IMR-90 (cell line): ENCODE measurements around the gene ITPK1. TPM values are rescaled to one million over a fixed set of nuclear protein-coding genes. Genes with fewer than 3 reads are reported as not detected.

Source experiments
- ATAC-seq: fragments of 200-7000 bp; cut with Tn5 transposase; 2 replicates; pipeline ENCODE4 v1.9.1; 2020; ENCODE audit warnings: low read depth, mild to moderate bottlenecking, moderate library complexity
- BruUV-seq: library from RNA; stranded (reverse); fragments of 400-500 nt; replicated peaks from 2 replicates; lab custom pipeline; 2021; lab: Mats Ljungman, UMichigan
- CTCF ChIA-PET: fragments of 300-600 bp; formaldehyde crosslinking; extraction: SDS; loops from one replicate; lab custom pipeline; 2021; ENCODE audit warnings: antibody characterized with exemption; lab: Yijun Ruan, JAX
- POLR2A ChIA-PET: fragments of 300-600 bp; sonication (Branson Sonifier 250); formaldehyde crosslinking; loops from one replicate; lab custom pipeline; 2022; ENCODE audit warnings: antibody characterized with exemption; ENCODE audit not compliant: unreplicated experiment; lab: Charles Lee
- DNase-seq: peaks from one replicate; pipeline ENCODE4 v3.0.0; 2013
- H2AFZ ChIP-seq: replicated peaks from 2 replicates; pipeline ENCODE3; 2013; ENCODE audit warnings: low read length, mild to moderate bottlenecking; ENCODE audit not compliant: poor library complexity
- H2AK5ac ChIP-seq: 2 replicates; pipeline ENCODE4 v1.6.1; 2013; ENCODE audit warnings: low read depth, low read length, inconsistent platforms
- H2AK9ac ChIP-seq: replicated peaks from 2 replicates; pipeline ENCODE3; 2013; ENCODE audit warnings: mild to moderate bottlenecking, low read depth, low read length, moderate library complexity; ENCODE audit not compliant: poor library complexity
- H2BK120ac ChIP-seq: 2 replicates; pipeline ENCODE4 v1.6.1; 2013; ENCODE audit warnings: low read depth, low read length, inconsistent platforms
- H2BK15ac ChIP-seq: 3 replicates; pipeline ENCODE4 v1.6.1; 2013; ENCODE audit warnings: low read depth, low read length, inconsistent platforms
- H2BK20ac ChIP-seq: 2 replicates; pipeline ENCODE4 v1.6.1; 2013; ENCODE audit warnings: low read depth, mild to moderate bottlenecking, inconsistent platforms, low read length, moderate library complexity
- H2BK5ac ChIP-seq: 2 replicates; pipeline ENCODE4 v1.6.1; 2013; ENCODE audit warnings: mild to moderate bottlenecking, low read depth, low read length, inconsistent platforms; ENCODE audit not compliant: poor library complexity, severe bottlenecking
- H3K14ac ChIP-seq: replicated peaks from 2 replicates; pipeline ENCODE4 v1.6.1; 2013; ENCODE audit warnings: low read depth, low read length, inconsistent platforms
- H3K18ac ChIP-seq: 2 replicates; pipeline ENCODE4 v1.6.1; 2013; ENCODE audit warnings: low read depth, low read length, control low read depth
- H3K23ac ChIP-seq: 2 replicates; pipeline ENCODE4 v1.6.1; 2013; ENCODE audit warnings: low read depth, low read length, inconsistent platforms
- H3K27ac ChIP-seq: 2 replicates; pipeline ENCODE4 v1.5.1; 2013; ENCODE audit warnings: mild to moderate bottlenecking, control low read depth, low read length; ENCODE audit not compliant: insufficient read depth
- H3K27me3 ChIP-seq: 2 replicates; pipeline ENCODE4 v1.6.1; 2013; ENCODE audit warnings: low read length; ENCODE audit not compliant: control insufficient read depth, insufficient read depth
- H3K36me3 ChIP-seq: 2 replicates; pipeline ENCODE4 v1.6.1; 2013; ENCODE audit warnings: low read length, mixed read lengths; ENCODE audit not compliant: control insufficient read depth, insufficient read depth
- H3K4ac ChIP-seq: 2 replicates; pipeline ENCODE4 v1.6.1; 2013; ENCODE audit warnings: low read depth, low read length, inconsistent platforms
- H3K4me1 ChIP-seq: 2 replicates; pipeline ENCODE4 v1.6.1; 2013; ENCODE audit warnings: low read length, mixed read lengths; ENCODE audit not compliant: control insufficient read depth, insufficient read depth
- H3K4me2 ChIP-seq: 2 replicates; pipeline ENCODE4 v1.6.1; 2013; ENCODE audit warnings: low read depth, mild to moderate bottlenecking, control low read depth, low read length, moderate library complexity
- H3K4me3 ChIP-seq: 2 replicates; pipeline ENCODE4 v1.5.1; 2013; ENCODE audit warnings: low read depth, mild to moderate bottlenecking, control low read depth, low read length, moderate library complexity; ENCODE audit not compliant: insufficient read depth
- H3K56ac ChIP-seq: 2 replicates; pipeline ENCODE4 v1.6.1; 2013; ENCODE audit warnings: low read length, inconsistent platforms; ENCODE audit not compliant: insufficient read depth; ENCODE audit errors: extremely low read depth
- H3K79me1 ChIP-seq, 2 experiments: 2 replicates each; pipeline ENCODE4 v1.6.1; 2013; ENCODE audit warnings: low read length in 2 of 2, inconsistent platforms in 1 of 2, low read depth in 1 of 2
- H3K9ac ChIP-seq: 2 replicates; pipeline ENCODE4 v1.6.1; 2013; ENCODE audit warnings: low read depth, low read length, control low read depth
- H3K9me1 ChIP-seq: 2 replicates; pipeline ENCODE4 v1.6.1; 2013; ENCODE audit warnings: low read length, inconsistent platforms; ENCODE audit not compliant: insufficient read depth
- H3K9me3 ChIP-seq: 2 replicates; pipeline ENCODE4 v1.6.1; 2013; ENCODE audit warnings: low read length; ENCODE audit not compliant: control insufficient read depth, insufficient read depth
- H4K20me1 ChIP-seq: 2 replicates; pipeline ENCODE4 v1.6.1; 2013; ENCODE audit warnings: low read length, inconsistent platforms; ENCODE audit not compliant: insufficient read depth
- H4K5ac ChIP-seq: 2 replicates; pipeline ENCODE4 v1.6.1; 2013; ENCODE audit warnings: mild to moderate bottlenecking, low read depth, low read length, control low read depth
- H4K8ac ChIP-seq, 2 experiments: 2 replicates each; pipeline ENCODE4 v1.6.1; 2013; ENCODE audit warnings: low read depth in 2 of 2, low read length in 2 of 2, control low read depth in 1 of 2, inconsistent platforms in 1 of 2
- H4K91ac ChIP-seq: 2 replicates; pipeline ENCODE4 v1.6.1; 2013; ENCODE audit warnings: low read depth, low read length, inconsistent platforms; ENCODE audit not compliant: insufficient read depth
- BHLHE40 ChIP-seq: fragments of 150-350 bp; IDR thresholded peaks from 2 replicates; pipeline ENCODE4 v1.6.1; 2016; ENCODE audit warnings: mild to moderate bottlenecking, low read depth, low read length
- CHD1 ChIP-seq: IDR thresholded peaks from 2 replicates; pipeline ENCODE4 v1.6.1; 2012; ENCODE audit warnings: low read depth, low read length, improper control_type of control experiment
- CTCF ChIP-seq: conservative IDR thresholded peaks from 2 replicates; pipeline ENCODE4 v1.5.1; 2012; ENCODE audit warnings: mild to moderate bottlenecking, low read depth, low read length, improper control_type of control experiment
- MXI1 ChIP-seq: IDR thresholded peaks from 2 replicates; pipeline ENCODE4 v1.6.1; 2012; ENCODE audit warnings: low read depth, mild to moderate bottlenecking, low read length, moderate library complexity, borderline replicate concordance
- NFE2L2 ChIP-seq: fragments of 150-350 bp; IDR thresholded peaks from 2 replicates; pipeline ENCODE4 v1.6.1; 2016; ENCODE audit warnings: low read depth, mild to moderate bottlenecking, low read length
- RCOR1 ChIP-seq: IDR thresholded peaks from 2 replicates; pipeline ENCODE4 v1.6.1; 2012; ENCODE audit warnings: mild to moderate bottlenecking, low read length, improper control_type of control experiment; ENCODE audit not compliant: insufficient replicate concordance
- WGBS, 2 experiments: methylation state at CpG; one replicate each; pipeline versions ENCODE4 v1.1.5 to v1.1.7; 2013; ENCODE audit warnings: missing lambda C conversion rate in 2 of 2; ENCODE audit not compliant: insufficient read length in 1 of 2; ENCODE audit errors: extremely low coverage in 2 of 2; 5-methylcytosine and 5-hydroxymethylcytosine counted together
- dilution Hi-C: fragments of 300-500 bp; cut with HindIII; formaldehyde crosslinking; loops from one replicate; pipeline ENCODE4 v1.14.3; 2018; ENCODE audit warnings: low sequenced_read_pairs; ENCODE audit not compliant: unreplicated experiment
- in situ Hi-C: fragments of 300-500 bp; cut with MboI; formaldehyde crosslinking; loops from 3 replicates; pipeline ENCODE4 v1.14.3; 2019; ENCODE audit warnings: low sequenced_read_pairs, inconsistent platforms, mixed read lengths
- intact Hi-C: fragments of 100-400 bp; cut with micrococcal nuclease; formaldehyde crosslinking; loops from 2 replicates; pipeline ENCODE4 v1.10.0; 2022
- polyA plus RNA-seq, 3 experiments: library from polyadenylated mRNA; depleted of rRNA; stranded (reverse); fragments of >200 nt; gene quantifications; 2 replicates each; pipeline ENCODE4 v1.2.3, GENCODE V29; 2012; ENCODE audit warnings: low replicate concordance in 1 of 3
- total RNA-seq: library from RNA; depleted of rRNA; stranded (reverse); fragments of >200 nt; gene quantifications from 2 replicates; pipeline ENCODE4 v1.2.3, GENCODE V29; 2012

The ITPK1 gene
- total and polyA plus RNA-seq, 2 of the 4 experiments (the other 2 are of a cell fraction): 21.7 to 26.9 TPM

GRCh38 chr14:92906823-92907222, 208.9 kb downstream of the ITPK1 start:
- CTCF ChIA-PET: no interaction called here
- H2AK9ac ChIP-seq: no peak overlapping the region
- H2AFZ ChIP-seq: no peak overlapping the region
- H3K9me1 ChIP-seq: no peaks in the 10 kb centered on the region
- H3K4me3 ChIP-seq: no peak overlapping the region
- H3K4me2 ChIP-seq: no peak overlapping the region
- WGBS, 2 experiments: 100% methylated on average over 1 of the region's 6 CpGs; no CpG with 5 or more reads in 1 of the 2 experiments
- no peak overlapping the region for H4K91ac ChIP-seq
- H3K4ac ChIP-seq: no peak overlapping the region
- dilution Hi-C loops: no loop called here
- H4K20me1 ChIP-seq: no peaks in the 10 kb centered on the region
- no TSS peak for BruUV-seq
- H2BK5ac ChIP-seq: no peak overlapping the region
- no peak overlapping the region for H2AK5ac ChIP-seq
- no peak for DNase-seq
- H3K9ac ChIP-seq: no peak overlapping the region
- H3K27me3 ChIP-seq: peaks cover 16% of the 10 kb centered on the region; the same call in 1 of the 2 replicates
- no peak overlapping the region for H3K23ac ChIP-seq
- no peaks in the 10 kb centered on the region for H3K4me1 ChIP-seq
- no peak overlapping the region for H3K27ac ChIP-seq
- no peaks in the 10 kb centered on the region for H3K9me3 ChIP-seq
- H3K36me3 ChIP-seq: no peaks in the 10 kb centered on the region
- in situ Hi-C loops: no loop called here
- H2BK20ac ChIP-seq: no peak overlapping the region
- H3K18ac ChIP-seq: no peak overlapping the region
- no peak for ATAC-seq
- no peak overlapping the region for H2BK15ac ChIP-seq
- H2BK120ac ChIP-seq: no peak overlapping the region
- POLR2A ChIA-PET: no interaction called here
- TF ChIP-seq CHD1 (no peak), RCOR1 (no peak), CTCF (no peak), NFE2L2 (no peak), MXI1 (no peak), BHLHE40 (no peak)
- no peak overlapping the region for H4K5ac ChIP-seq
- no peak overlapping the region for H3K56ac ChIP-seq
- no peak overlapping the region for H4K8ac ChIP-seq
- no peaks in the 10 kb centered on the region for H3K79me1 ChIP-seq
- intact Hi-C loops: no loop called here
- no peak overlapping the region for H3K14ac ChIP-seq
